GM12801 (cell line): ENCODE data around the gene FAM181A.

Experiments used
- TF ChIP-seq, protein P1 (sequence below): IDR thresholded peaks from one replicate; pipeline ENCODE4 v1.5.1; 2011; ENCODE audit warnings: control low read depth; ENCODE audit not compliant: insufficient read length; ENCODE audit errors: extremely low read depth

FAM181A gene

DNA sequence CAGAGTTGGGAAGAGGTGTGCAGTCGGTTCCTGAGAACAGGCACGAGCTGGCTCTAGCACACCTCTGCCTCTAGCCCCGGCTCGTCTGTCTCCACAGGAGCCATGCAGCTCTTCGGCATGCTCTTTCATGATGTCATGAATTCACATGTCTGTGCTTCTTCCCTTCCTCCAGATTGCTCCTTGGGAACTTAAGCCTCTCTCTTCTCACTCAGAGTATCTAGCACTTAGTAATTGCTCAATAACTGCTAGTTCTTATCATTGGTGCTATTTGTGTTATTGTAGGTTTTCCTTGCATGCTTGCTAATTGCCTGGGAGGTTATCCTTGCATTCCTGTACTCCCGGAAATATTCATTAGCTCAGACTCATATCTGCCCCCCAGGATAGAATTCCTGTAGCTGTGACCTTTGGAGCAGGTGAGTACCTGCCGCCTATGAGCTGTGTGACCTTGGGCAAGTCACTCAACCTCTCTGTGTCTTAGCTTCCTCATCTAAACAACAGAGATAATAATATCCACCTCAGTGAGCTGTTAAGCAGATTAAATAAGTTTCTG lies 19.5 kb downstream of the FAM181A start:
- TF ChIP-seq, protein P1, sequence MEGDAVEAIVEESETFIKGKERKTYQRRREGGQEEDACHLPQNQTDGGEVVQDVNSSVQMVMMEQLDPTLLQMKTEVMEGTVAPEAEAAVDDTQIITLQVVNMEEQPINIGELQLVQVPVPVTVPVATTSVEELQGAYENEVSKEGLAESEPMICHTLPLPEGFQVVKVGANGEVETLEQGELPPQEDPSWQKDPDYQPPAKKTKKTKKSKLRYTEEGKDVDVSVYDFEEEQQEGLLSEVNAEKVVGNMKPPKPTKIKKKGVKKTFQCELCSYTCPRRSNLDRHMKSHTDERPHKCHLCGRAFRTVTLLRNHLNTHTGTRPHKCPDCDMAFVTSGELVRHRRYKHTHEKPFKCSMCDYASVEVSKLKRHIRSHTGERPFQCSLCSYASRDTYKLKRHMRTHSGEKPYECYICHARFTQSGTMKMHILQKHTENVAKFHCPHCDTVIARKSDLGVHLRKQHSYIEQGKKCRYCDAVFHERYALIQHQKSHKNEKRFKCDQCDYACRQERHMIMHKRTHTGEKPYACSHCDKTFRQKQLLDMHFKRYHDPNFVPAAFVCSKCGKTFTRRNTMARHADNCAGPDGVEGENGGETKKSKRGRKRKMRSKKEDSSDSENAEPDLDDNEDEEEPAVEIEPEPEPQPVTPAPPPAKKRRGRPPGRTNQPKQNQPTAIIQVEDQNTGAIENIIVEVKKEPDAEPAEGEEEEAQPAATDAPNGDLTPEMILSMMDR = no peak

DNA sequence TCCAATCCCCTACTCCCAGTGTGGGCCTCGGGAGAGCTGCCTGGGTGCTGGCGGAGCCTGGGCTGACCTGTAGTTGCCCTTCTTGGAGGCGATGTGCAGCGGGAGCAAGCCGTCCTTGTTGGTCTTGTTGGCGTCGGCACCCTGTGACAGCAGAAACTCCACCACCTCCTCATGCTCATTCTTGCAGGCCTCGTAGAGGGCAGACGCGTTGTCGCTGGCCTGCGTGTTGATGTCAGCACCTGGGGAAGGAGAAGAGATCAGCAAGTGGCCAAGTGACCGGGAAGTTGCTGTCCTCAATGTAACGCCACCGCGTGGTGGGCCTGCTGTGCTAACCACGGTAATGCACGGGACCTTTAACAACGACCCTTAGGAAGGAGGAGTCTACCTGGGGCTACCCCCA lies 20.1 kb downstream of the FAM181A start:
- TF ChIP-seq, protein P1 = no peak

DNA sequence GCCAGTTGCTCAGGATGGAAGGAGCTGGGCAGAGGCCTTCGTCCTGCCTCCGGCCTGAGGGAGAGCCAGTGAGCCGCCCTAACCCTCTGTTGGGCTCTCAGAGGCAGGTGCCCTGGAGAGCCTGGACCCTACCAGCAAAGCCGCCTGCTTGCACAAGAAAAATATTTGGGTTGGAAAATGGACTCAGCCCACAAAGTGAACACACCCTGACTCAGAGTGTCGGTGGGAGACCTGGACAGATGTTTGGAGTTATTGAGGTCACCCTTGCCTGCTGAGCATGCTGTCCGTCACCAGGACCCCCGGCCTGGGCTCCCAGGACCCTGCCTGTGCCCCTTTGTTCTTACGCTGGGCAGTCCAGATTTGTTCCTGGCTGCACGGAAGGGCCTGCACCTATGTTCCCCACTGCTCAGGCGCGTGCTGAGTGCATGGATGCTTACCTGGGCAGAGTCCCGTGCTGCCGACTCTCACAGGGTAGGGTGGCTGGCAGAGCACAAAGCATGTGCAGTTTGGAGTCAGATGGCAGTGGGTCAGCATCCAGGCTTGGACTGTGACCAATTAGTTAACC lies 22.4 kb downstream of the FAM181A start:
- TF ChIP-seq, protein P1 = no peak

DNA sequence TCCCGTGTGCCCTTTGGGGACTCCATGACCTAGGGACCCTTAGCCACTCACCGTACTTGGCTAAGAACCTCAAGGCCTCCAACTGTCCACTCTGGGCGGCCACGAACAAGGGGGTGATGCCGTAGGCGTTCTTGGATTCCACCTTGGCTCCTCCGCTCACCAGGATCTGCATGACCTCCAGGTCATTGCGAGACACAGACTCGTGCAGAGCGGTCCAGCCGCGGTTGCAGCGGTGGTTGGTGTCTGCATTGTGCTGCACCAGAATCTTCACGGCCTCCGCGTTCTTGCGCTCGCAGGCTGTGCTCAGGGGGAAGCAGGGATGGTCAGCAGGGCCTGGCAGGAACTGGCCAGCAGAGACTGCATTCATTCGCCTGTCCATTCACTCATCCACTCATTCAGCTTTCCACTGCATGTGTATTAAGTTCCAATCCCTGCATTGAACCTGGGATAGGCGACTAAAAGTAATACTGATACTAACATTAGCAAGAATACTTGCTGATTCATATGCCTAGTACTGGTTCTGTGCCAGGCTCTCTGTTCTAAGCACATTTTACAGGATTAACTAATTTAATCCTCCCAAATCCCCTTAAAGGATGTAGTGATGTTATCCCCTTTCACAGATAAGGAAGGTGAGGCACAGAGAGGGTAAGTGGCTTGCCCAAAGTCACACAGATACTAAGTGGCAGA lies 23.9 kb downstream of the FAM181A start:
- TF ChIP-seq, protein P1 = no peak

DNA sequence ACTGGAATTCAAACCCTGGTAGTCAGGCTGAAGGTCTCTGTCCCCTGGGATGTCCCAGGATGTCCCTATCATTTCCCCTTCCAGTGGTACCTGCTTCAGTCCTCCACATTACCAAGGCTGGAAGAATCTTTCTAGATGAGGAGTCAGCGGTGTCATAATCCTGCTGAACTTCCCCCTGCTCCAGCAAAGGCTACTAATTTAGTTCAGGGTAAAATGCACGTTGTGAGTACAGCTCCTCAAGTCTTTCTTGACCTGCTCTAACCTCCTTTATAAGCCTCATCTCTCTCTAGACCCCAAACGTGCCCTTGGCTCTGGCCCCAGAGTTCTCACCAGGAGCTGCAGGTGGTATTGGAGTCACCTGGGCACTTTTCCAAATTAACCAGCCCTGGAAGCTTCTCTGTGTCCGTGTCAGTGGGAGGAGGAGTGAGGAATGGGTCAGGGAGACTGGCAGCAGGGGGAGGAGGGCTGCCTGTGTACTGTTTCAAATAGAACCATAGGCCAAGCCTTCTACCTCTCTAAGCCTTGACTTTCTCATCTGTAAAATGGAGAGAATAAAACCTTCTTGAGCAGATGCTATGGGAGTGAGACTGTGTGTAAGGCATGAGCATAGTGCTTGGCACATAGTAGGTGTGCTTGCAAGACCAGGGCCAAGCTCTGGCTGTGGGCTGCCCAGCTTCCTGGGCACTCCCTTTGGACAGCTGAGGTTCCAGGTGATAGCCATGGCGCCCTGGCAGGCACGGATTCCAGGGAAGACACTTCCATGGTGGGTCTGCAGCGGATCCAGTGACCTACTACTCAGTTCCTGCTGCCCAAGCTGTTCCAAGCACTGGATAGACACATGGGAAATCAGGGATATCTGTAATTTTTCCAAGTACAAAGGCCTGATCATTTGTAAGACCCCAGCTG lies 24.7 kb downstream of the FAM181A start:
- TF ChIP-seq, protein P1 = no peak

DNA sequence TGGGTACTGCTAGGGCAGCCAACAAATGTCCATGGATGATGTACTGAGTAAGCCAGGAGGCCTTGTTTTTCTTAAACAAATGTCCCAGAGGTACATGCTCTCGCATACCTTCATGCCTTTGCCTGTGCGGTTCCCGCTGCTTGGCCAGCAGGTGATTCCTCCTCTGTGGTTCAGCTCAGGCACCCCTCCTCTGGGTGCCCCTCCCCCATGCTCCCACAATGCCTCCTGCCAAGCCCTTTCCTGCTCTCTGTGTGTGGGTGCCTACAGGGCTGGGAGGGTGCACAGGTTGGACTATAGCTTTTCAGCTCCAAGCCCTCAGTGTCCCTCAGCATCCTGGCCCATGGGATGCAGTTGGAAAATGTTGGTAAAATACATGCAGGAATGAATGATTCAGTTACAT lies 25.7 kb downstream of the FAM181A start:
- TF ChIP-seq, protein P1 = no peak

DNA sequence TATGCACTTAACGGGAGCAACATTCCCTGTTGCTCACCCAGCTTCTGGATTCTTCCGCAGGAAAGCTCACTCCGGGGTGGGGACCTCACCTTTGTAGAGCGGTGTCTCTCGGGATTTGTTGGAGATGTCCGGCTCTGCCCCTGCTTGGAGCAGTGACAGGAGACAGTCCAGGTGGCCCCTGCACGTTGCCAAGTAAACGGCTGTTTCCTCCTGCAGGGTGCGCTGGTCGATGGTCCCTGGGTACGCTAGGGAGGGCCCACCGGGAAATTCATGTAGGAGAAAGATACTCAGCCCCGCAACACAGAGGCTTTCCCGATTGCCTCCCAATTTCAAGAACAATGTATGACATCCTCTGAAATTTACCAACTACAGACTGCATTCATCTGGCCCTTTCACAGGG lies 26.1 kb downstream of the FAM181A start:
- TF ChIP-seq, protein P1 = no peak
